ENCODE data around the gene SETBP1.

- TF ChIP-seq, protein P1, sequence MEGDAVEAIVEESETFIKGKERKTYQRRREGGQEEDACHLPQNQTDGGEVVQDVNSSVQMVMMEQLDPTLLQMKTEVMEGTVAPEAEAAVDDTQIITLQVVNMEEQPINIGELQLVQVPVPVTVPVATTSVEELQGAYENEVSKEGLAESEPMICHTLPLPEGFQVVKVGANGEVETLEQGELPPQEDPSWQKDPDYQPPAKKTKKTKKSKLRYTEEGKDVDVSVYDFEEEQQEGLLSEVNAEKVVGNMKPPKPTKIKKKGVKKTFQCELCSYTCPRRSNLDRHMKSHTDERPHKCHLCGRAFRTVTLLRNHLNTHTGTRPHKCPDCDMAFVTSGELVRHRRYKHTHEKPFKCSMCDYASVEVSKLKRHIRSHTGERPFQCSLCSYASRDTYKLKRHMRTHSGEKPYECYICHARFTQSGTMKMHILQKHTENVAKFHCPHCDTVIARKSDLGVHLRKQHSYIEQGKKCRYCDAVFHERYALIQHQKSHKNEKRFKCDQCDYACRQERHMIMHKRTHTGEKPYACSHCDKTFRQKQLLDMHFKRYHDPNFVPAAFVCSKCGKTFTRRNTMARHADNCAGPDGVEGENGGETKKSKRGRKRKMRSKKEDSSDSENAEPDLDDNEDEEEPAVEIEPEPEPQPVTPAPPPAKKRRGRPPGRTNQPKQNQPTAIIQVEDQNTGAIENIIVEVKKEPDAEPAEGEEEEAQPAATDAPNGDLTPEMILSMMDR (IDR thresholded peaks at IDR 0.05) = no peak
- TF ChIP-seq POLR2A (IDR thresholded peaks at IDR 0.05) = no peak
Measured at GRCh38 chr18:44727291-44727690, 46.6 kb downstream of the SETBP1 start.
